HG03571 (cell line): ENCODE measurements around the gene NOS1AP.

Experiments
- ATAC-seq: cut with Tn5 transposase; IDR thresholded peaks from one replicate; pipeline ENCODE4 v1.9.1; 2021; ENCODE audit not compliant: unreplicated experiment

NOS1AP gene

DNA sequence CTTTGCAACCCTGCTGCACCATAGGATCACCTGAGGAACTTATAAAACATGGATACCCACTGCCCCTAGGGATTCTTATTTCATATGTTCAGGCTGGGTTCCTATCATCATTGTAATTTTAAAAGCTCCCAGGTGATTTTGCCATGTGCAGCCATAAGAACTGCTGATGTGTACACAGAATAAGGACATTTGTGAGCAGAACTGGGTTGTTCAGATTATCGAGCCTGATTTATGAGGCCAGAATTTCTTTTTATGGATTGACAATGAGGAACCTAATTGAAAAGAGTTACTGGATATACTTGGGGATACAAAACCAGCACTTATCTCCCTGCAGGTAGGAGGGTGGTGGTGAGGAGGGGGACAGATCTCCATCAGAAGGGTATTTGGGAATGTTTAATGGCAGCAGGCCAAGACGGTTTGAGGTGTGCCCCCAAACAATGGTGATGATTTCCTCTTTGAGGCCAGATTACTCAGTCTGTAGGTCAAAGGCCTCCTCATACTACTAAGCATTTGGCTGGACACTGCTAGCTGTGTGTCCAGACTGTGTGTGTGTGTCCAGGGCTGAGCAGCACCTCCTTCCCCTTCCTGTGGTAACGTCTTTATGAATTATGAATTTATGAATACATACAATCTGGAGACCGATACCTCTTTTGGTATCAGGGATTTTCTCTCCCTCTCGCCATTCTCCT lies 18.9 kb downstream of the NOS1AP start:
- no peak for ATAC-seq

DNA sequence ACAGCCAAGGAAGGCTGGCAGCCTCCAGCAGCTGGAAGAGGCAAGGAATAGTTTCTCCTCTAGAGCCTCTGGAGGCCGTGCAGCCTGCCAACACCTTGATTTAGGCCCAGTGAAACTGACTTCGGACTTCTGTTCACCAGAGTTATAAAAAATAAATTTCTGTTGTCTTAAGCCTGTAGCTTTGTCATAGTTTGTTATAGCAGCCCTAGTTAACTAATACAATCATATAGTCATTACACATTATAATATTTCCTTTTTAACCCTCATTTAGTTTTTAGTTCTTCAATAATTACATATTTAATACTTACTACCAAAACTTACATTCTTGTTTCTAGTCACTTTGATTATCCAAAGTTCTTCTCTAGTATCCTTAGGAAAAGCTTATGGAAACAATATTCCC lies 20.3 kb downstream of the NOS1AP start:
- ATAC-seq, result no peak

DNA sequence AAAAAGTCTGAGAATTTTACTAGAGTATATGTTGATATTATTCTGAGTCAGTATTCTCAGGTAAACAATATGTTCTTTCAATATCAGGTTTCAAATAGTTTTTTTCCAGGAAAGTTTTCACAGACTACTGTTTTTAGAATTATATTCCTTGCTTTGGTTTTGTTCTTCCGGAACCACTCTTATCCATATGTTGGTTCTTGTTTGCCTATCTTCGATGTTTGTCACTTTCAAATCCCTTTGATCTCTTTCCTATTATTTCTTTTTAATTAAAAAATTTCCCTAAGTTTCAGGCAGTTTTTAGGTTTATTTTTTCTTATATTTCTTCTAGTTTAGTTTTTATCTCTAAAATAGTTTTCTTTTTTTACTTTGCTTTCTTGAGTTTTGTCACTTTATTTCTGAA lies 20.9 kb downstream of the NOS1AP start:
- no peak for ATAC-seq

DNA sequence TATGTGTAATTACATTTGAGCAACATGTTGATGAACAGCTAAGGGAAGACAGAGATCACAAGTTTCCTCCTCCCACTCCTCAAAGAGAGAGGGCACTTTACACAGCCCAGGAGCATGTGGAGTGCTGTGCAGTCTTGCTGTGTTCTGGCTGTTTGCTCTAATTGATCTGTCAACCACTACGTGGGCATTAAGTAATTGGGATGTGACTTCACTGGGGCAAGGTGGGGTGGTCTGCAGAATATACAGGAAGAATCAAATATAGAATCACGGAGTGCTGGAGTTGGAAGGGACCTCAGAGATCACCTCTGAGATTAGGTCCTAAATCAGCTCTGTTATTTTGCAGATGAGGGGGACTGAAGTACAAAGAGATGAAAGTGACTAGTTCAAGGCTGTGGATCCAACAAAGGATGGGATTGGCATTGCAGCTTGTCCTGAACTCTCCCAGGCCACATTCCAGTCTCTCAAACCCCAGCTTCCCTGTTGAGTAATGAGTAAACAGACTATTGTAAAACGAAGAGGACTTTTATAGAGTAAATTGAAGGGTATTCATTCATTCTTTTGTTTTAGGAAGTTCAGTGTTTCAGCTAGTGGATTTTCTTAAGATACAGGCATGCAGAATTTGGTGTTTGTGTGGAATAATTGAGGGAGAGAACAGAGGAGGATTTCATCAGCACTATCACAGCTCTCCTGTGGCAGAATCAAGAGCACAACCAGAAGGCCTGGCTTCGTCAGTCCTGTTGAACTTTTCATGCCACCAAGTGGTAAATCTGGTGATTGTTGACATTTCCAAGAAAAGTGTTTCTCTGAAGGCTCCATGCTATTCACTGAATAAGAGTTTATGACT lies 22.4 kb downstream of the NOS1AP start:
- ATAC-seq, result no peak

DNA sequence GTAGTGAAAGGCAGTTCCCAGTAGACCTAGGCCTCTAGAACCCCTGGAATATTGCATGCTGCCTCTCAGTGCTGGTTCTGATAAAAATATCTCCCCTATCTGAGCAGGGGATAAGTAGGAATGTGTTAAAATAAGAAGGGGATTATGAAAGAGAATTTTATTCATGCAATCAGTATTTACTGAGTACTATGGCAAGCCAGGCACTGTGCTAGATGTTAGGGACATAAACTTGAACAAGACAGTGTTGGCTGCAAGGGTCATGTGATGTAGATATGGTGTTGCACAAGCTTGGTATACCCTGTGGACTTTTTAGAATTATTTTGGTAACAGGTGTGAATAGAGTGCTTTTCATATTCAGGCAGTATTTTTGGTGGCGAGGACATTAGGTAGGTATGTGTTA lies 23.6 kb downstream of the NOS1AP start:
- no peak for ATAC-seq

DNA sequence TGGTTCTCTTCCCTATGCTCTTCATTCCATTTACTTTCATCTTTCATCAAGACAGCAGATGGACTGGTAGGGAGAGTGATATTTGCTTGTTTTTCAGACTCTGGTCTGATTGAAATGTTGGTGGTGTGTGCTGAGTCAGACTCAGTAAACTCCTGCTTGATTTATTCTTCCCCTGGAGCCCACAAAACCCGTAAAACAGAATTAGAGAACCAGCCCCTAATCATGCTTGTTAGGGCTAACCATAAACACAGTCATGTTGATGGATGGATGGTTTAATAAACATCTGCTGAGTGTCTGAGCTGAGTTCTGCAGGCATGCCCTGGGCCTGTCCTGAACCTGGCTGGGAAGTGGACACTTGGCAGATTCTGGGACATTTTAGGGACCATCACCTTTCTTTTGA lies 24.8 kb downstream of the NOS1AP start:
- ATAC-seq, result no peak

DNA sequence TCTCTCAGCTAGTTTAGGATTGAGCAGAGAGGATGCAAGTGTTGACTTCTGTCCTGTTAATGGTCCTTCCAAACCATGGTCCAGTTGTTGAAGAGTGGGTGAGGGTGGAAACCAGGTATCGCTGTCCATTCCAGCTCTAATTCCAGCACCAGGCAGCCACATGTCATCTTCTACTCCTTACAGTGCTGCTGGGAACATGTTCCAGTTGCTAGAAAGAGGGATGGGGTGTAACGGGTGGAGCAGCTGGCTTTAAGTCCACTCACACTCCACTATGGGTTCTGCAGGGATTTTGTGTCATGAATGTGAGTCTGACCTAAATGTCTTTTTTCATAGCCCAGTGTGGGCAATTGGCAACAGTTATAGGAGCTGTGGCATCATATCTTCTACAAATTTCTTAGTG lies 25.2 kb downstream of the NOS1AP start:
- no peak for ATAC-seq

DNA sequence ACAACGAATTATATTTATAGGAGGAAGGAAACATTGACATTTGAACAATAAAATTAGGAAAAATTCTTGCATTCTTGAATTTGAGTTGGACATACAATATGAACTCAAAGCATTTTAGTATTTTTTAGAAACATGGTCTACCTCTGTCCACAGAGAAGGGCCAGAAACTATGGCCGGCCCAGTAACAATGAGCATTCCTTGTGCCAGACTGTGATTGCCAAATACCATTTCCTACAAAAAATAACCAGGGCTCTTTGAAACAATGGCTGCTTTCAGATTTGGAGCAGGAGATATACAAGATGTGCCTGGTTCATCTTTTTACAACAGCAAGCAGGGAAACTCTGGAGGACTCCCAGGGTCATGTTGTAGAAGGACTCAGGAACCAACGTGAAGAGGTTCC lies 38.4 kb downstream of the NOS1AP start:
- ATAC-seq, result no peak

DNA sequence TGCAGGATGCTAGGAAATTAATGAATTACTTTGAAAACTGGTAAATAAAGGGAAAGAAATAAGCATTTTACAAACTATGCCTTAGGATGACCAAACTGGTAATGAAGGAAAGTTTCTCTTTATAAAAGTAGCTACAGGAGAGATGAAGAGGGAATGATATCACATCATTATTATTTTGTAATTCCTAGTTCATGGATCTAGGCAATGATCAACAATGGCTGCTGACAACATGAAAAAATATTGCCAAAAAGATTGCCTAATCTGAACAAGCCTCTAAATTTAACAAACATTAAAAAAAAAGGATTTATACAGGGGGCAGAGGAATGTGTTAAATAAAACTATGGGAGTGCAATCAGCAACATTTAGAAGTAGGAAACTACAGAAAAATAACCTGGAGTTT lies 38.9 kb downstream of the NOS1AP start:
- ATAC-seq, result no peak

DNA sequence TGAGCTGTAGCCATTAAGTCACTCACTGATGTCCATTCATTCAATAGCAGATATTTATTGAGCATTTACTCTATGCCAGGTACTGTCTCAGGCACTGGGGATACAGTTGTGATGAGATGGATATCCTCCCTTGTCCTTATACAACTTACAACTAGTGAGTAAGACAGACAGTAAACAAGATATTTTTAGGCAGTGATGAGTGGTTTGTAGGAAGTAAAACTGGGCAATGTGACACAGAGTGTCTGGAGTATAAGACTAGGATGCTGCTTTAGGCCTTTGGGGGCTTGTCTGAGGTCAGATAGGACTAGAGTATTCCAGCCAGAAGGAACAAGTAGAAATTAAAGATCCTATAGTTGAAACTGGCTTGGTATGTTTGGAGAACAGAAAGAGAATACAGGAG lies 41.4 kb downstream of the NOS1AP start:
- ATAC-seq, result no peak

DNA sequence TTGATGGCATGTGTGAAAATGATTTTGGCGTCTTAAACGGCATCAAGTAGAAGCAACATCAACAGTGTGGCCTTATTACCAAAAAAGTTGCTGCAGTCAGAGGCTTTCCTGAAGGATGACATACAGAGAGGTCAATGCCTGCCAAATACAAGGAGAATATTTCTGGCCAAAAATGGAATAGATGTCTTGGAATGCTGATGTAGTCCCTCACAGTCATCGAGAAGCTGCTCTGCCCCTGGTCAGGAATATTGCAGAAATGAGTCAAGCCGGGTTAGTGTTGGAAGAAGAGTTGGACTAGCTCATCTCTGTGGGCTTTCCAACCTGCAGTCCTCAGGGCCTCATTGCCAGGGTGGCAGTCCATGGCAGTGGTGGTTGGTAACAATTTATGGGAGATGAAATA lies 42.1 kb downstream of the NOS1AP start:
- no peak for ATAC-seq

DNA sequence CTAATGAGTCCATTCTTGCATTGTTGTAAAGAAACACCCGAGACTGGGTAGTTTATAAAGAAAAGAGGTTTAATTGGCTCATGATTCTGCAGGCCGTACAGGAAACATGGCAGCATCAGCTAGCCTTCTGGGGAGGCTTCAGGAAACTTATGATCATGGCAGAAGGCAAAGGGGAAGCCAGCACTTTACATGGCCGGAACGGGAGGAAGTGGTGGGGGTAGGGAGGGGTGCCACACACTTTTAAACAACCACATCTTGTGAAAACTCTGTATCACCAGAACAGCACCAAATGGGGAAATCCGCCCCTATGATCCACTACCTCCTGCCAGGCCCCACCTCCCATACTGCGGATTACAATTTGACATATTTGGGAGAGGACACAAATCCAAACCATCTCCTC lies 43.9 kb downstream of the NOS1AP start:
- ATAC-seq, result no peak

DNA sequence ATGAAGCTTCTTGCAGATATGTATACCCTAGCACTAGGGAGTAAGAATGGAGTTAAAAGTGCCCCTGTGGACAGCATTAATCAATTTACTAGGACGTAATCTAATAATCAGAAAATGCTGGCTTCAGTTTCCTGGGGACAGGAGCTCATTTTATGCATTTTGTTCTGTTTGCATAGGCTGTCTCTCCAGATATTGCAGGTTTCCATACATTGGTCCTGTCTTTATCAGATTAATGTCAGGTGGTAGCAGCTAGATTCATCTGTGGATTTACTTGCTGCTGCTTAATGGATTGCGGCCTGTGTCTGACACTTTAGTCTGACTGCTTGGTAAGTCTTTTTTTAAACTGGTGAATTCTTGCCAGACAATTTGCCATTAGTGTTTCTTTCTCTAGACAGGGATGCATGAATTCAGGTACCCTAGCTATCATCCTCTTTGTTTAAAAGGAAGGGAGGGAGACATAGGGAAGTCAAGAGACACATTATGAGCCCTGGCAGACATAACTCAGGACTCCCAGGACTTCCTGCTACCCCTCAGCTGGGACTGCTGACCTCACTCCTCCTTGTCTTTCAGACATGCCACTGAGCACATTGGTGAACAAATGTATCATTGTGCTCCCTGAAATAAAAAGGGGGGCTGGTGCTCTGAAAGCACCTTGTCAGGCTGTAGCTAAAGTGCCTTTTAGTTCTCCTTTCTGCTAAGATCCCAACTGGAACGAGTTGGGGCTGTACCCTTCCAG lies 47.7 kb downstream of the NOS1AP start:
- no peak for ATAC-seq

DNA sequence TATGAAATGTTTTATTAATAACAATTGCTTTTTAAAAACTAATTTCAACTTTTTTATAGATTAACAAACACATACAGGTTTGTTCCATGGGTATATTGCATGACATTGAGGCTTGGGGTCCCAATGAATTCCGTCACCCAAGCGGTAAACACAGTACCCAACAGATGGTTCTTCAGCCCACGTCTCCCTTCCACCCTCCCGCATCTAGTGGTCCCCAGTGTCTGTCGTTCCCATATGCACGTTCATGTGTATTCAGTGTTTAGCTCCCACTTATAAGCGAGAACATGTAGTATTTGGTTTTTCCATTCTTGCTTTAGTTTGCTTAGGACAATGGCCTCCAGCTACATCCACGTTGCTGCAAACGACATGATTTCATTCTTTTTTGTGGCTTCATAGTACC lies 48.6 kb downstream of the NOS1AP start:
- ATAC-seq, result no peak

DNA sequence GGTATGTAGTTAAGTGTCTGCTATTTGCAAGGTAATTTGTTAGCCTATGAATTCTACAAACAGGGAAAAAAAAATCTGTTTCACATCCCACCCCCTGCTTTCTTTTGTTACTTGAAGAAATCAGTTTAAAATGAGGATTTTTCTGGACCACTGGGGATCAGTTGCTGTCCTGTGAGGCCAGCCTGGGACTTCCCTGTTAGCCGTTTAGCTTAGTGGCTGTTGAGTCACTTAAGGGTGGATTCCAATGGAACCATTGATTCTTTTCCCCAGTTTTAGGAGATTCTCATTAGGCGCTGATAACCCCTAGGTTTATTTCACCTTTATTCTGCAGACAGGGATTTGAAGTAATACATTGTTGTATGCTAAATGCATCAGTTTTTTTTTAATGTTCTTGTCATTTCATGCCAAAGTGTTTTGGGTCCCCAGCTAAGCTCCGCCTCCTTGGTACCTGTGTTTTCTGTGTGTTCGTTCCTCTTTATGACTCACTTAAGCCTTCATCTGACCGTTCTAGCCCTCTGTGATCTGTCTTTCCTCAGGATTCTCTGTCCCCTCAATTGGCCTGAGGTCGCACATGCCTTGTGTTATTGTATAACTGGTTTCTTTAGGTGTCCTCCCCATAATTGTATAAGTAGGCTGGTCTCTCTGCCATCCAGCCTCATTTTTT lies 59.3 kb downstream of the NOS1AP start:
- ATAC-seq, result no peak

DNA sequence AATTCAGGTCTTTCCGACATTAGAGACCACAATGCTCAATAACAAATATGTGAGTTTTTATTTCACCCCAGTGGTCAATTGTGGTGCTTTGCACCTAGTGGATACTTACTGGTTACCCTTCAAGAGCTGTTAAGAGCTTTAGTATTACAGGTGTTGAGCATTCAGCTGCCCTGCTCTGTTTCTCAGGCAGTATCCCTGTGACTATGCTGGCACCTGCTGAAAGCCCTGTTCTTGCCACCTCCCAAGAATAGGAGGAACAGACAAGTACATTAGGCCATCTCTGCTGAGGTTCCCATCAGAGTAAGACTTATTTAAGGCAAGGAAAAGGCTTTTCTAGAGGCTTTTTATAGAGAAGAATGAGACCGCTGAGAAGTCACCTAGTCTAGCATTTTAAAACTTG lies 60.8 kb downstream of the NOS1AP start:
- ATAC-seq, result no peak

DNA sequence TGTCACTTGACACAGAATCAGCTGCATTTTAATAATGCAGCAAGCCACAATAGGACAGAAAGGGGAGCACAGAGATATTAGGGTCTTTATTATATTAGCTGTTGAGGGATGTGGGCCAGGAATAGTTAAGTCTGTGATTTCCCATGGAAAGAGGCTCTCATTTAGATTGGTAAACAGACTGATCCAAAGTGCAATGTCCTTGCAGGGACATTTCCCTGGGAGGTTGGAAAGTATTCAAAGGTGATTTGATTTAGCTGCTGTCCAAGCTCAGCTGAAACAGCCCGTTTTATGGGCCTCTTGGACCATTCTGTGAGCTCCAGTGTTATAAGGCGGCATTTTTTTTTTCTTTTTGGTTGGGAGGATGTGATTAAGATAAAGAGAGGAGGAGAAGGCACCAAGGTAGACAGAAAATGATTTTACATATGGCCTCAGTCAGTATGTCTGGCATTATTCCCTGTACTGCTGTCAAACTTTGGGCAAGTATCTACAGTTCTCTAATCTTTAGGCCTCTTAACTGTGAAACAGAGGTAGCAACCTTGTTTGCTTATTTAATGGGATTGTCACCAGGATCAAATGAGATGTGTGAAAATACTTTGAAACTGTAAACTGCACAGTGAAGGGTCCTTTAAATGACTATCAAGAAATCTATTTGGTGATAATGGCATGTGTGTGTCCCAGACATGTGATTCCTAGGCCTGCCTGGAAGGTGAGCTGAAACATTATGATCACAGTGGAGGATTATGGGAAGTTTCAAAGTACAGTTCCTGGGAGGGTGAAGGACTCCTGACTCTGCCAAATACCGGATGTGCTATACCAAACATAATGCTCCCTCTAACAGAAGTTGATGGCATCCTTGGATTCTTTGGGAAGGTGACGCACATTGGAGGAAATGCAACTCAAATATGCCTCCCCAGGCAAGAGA lies 62.2 kb downstream of the NOS1AP start:
- no peak for ATAC-seq

DNA sequence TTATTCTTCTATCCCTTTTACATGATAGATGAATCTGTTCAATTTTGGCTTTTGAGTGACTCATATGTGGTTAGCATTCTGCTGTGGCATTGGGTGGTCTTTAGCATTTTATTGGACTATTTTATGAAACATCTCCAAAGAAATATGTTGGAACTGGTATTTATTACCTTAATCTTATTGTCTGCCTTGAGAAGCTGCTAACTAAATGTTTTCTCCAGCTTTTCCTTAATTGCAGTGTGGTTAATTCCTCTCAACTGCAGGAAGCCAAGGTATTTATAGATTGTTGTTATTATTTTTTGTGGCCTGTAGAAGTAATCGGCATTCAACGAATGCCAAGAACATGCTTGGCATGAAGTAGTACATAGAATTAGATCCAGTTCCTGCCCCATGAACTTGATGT lies 64.1 kb downstream of the NOS1AP start:
- no peak for ATAC-seq

DNA sequence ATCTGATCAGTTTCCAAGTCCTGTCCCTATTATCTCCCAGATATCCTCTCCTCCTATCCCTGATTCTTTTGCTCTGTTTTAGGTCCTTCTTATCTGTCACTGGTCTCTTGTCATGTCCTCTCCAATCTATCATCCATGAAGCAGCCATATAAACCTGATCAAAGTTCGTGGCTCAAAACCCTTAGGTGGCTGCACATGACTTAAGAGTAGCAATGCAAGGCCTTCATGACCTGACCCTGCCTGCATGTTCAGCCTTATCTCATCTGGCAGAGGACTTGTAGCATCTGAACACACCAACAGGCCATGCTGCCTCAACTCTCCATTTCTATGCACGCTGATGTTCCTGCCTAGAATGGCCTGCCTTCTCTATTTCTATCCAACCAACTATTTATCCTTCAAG lies 65.2 kb downstream of the NOS1AP start:
- ATAC-seq, result no peak

DNA sequence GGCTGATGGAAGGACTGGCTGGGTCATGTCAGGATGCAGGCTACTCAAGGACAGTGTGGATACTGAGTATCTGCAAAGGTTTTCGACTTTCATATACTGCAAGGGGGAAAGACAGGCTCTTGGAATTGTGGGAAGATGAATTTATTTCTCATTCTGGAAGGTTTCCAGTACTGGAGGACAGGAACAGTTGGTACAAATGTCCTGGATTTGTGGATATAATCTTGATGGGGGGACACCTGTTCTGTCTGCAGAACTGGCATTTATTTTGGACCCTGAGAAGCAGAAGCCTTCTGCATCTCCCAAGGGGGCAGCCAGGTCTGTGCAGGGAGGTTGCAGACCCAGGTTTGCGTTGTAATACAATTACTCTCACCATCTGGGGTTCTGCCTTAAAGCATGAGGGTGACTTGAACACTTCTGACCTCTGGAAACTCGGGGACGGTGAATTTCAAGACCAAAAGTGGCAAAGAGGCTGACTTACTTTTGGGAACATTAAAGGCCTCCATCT lies 65.8 kb downstream of the NOS1AP start:
- no peak for ATAC-seq
